Astrocyte (in vitro differentiated cells and primary cell): ENCODE results near the gene WDR64. TPM values are rescaled to one million over a fixed set of nuclear protein-coding genes. Genes with fewer than 3 reads are reported as not detected.
"Not testable (repeated sequence)": the region's sequence is repeated elsewhere in the genome, so short reads cannot be mapped to it uniquely, and the experiment has no call there.

Source experiments
- DNase-seq: peaks from one replicate; pipeline ENCODE4 v3.0.0-alpha.2; 2010; ENCODE audit warnings: low read depth
- FAIRE-seq: peaks from 2 replicates; lab custom pipeline; 2011; peaks lifted over from hg19 to GRCh38; lab: Jason Lieb, UNC
- H2AFZ ChIP-seq: 2 replicates; pipeline ENCODE4 v1.6.0; 2012; ENCODE audit warnings: low read depth, low read length, inconsistent platforms
- H3K27ac ChIP-seq: 2 replicates; pipeline ENCODE4 v1.5.1; 2011; ENCODE audit warnings: low read depth, low read length, inconsistent platforms
- H3K27me3 ChIP-seq: 2 replicates; pipeline ENCODE4 v1.6.0; 2011; ENCODE audit warnings: low read length, inconsistent platforms; ENCODE audit not compliant: insufficient read depth
- H3K36me3 ChIP-seq: 2 replicates; pipeline ENCODE4 v1.5.1; 2011; ENCODE audit warnings: low read length, inconsistent platforms; ENCODE audit not compliant: insufficient read depth
- H3K4me1 ChIP-seq: 2 replicates; pipeline ENCODE4 v1.5.1; 2011; ENCODE audit warnings: low read length, inconsistent platforms; ENCODE audit not compliant: insufficient read depth
- H3K4me2 ChIP-seq: 2 replicates; pipeline ENCODE4 v1.6.0; 2012; ENCODE audit warnings: low read length, inconsistent platforms
- H3K4me3 ChIP-seq: 2 replicates; pipeline ENCODE4 v1.5.1; 2011; ENCODE audit warnings: low read depth, mild to moderate bottlenecking, low read length, inconsistent platforms; ENCODE audit not compliant: insufficient read depth
- H3K79me2 ChIP-seq: 2 replicates; pipeline ENCODE4 v1.6.0; 2012; ENCODE audit warnings: mild to moderate bottlenecking, low read length, inconsistent platforms; ENCODE audit not compliant: insufficient read depth
- H3K9ac ChIP-seq: 2 replicates; pipeline ENCODE4 v1.6.0; 2012; ENCODE audit warnings: mild to moderate bottlenecking, low read length, inconsistent platforms
- H3K9me3 ChIP-seq: 2 replicates; pipeline ENCODE4 v1.5.1; 2012; ENCODE audit warnings: low read depth, mild to moderate bottlenecking, low read length, inconsistent platforms; ENCODE audit not compliant: insufficient read depth
- H4K20me1 ChIP-seq: 2 replicates; pipeline ENCODE4 v1.6.0; 2012; ENCODE audit warnings: low read length, inconsistent platforms; ENCODE audit not compliant: insufficient read depth
- H3K27ac Mint-ChIP-seq: one replicate; pipeline ENCODE4 v1.8.0; 2021; ENCODE audit warnings: mild to moderate bottlenecking, mixed read lengths; ENCODE audit not compliant: unreplicated experiment
- H3K27me3 Mint-ChIP-seq: one replicate; pipeline ENCODE4 v1.8.0; 2021; ENCODE audit warnings: low read depth, mixed read lengths; ENCODE audit not compliant: unreplicated experiment
- H3K36me3 Mint-ChIP-seq: one replicate; pipeline ENCODE4 v1.8.0; 2021; ENCODE audit warnings: low read depth, mixed read lengths; ENCODE audit not compliant: unreplicated experiment
- H3K4me1 Mint-ChIP-seq: one replicate; pipeline ENCODE4 v1.8.0; 2021; ENCODE audit warnings: low read depth, mixed read lengths; ENCODE audit not compliant: unreplicated experiment
- H3K4me3 Mint-ChIP-seq: one replicate; pipeline ENCODE4 v1.8.0; 2021; ENCODE audit warnings: mild to moderate bottlenecking, moderate library complexity, mixed read lengths; ENCODE audit not compliant: unreplicated experiment
- H3K9me3 Mint-ChIP-seq: one replicate; pipeline ENCODE4 v1.8.0; 2021; ENCODE audit warnings: mild to moderate bottlenecking, mixed read lengths; ENCODE audit not compliant: unreplicated experiment
- EZH2 ChIP-seq: IDR thresholded peaks from 2 replicates; pipeline ENCODE4 v1.6.1; 2012; ENCODE audit warnings: mild to moderate bottlenecking, low read length, inconsistent platforms; ENCODE audit not compliant: insufficient read depth
- total RNA-seq: library from RNA; stranded (reverse); gene quantifications from 2 replicates; pipeline ENCODE4 v1.2.1, GENCODE V29; 2021
- TF ChIP-seq, protein P1 (sequence below): IDR thresholded peaks from 2 replicates; pipeline ENCODE4 v1.5.1; 2011; ENCODE audit warnings: low read depth, mild to moderate bottlenecking, inconsistent platforms, low read length, moderate library complexity; ENCODE audit not compliant: insufficient read depth

Gene WDR64
- total RNA-seq, 1 donor from 2014 or later, result not detected

DNA sequence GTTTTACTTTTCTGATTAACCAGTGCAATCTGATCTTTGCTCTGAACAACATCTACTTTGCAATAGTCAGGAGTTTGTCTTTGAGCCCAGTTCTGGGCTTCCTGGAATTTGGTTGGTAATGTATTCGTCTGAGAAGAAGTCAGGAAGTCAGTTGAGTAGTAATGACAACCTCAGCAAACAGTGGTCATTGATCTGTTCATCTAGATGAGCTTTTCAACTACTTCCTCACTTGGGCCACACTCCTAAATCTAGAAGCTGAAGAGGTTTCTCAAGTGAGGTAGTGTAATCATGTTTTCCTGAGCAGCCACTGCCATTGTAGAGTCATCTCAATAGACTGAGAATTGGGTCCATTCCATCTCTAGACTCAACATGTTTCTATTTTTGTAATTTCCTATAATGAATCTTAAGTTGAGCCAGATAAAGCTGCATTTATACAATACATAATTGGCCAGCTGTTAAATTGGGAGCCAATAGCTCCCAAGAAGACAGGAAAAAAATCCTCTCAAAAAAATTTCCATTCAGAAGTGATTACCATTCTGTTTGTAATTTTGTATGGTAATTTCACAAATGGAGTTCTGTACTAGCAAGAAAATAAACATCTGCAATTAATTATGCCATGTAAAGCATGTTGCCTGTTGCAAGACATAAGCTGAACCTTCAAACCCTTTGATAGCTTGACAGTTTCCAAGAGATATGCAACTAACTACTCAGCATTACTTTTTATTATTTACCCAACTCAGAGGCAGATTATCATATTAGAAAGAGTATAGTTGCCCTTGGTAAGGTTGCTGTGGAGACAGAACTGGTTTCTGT lies 49.6 kb downstream of the WDR64 start:
- no peaks in the 10 kb centered on the region for H3K4me1 ChIP-seq
- Mint-ChIP-seq H3K9me3 (peaks cover 1% of the 10 kb centered on the region), H3K27ac (no peak overlapping the region), H3K4me1 (peaks cover 3% of the 10 kb centered on the region), H3K4me3 (no peak overlapping the region), H3K27me3 (no peaks in the 10 kb centered on the region), H3K36me3 (no peaks in the 10 kb centered on the region)
- H2AFZ ChIP-seq, result no peak overlapping the region
- TF ChIP-seq, protein P1, sequence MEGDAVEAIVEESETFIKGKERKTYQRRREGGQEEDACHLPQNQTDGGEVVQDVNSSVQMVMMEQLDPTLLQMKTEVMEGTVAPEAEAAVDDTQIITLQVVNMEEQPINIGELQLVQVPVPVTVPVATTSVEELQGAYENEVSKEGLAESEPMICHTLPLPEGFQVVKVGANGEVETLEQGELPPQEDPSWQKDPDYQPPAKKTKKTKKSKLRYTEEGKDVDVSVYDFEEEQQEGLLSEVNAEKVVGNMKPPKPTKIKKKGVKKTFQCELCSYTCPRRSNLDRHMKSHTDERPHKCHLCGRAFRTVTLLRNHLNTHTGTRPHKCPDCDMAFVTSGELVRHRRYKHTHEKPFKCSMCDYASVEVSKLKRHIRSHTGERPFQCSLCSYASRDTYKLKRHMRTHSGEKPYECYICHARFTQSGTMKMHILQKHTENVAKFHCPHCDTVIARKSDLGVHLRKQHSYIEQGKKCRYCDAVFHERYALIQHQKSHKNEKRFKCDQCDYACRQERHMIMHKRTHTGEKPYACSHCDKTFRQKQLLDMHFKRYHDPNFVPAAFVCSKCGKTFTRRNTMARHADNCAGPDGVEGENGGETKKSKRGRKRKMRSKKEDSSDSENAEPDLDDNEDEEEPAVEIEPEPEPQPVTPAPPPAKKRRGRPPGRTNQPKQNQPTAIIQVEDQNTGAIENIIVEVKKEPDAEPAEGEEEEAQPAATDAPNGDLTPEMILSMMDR, result no peak
- TF ChIP-seq EZH2, result no peak
- no peak overlapping the region for H3K9ac ChIP-seq
- no peaks in the 10 kb centered on the region for H3K36me3 ChIP-seq
- no peaks in the 10 kb centered on the region for H3K79me2 ChIP-seq
- H3K27ac ChIP-seq, result no peak overlapping the region
- no peaks in the 10 kb centered on the region for H3K27me3 ChIP-seq
- DNase-seq (no peak), FAIRE-seq (no peak)
- no peak overlapping the region for H3K4me3 ChIP-seq
- no peak overlapping the region for H3K4me2 ChIP-seq
- no peaks in the 10 kb centered on the region for H3K9me3 ChIP-seq
- H4K20me1 ChIP-seq, result no peaks in the 10 kb centered on the region

- Mint-ChIP-seq H3K27me3 (no peaks in the 10 kb centered on the region), H3K9me3 (peaks cover 1% of the 10 kb centered on the region), H3K36me3 (no peaks in the 10 kb centered on the region), H3K4me1 (peaks cover 9% of the 10 kb centered on the region), H3K27ac (no peak overlapping the region), H3K4me3 (no peak overlapping the region)
- Histone ChIP-seq H3K4me2 (no peak overlapping the region), H3K9me3 (no peaks in the 10 kb centered on the region), H3K27me3 (no peaks in the 10 kb centered on the region), H3K4me3 (no peak overlapping the region), H3K4me1 (peaks cover 4% of the 10 kb centered on the region), H2AFZ (no peak overlapping the region), H3K79me2 (no peaks in the 10 kb centered on the region), H3K27ac (no peak overlapping the region), H3K9ac (no peak overlapping the region), H4K20me1 (no peaks in the 10 kb centered on the region), H3K36me3 (no peaks in the 10 kb centered on the region)
- FAIRE-seq (no peak), DNase-seq (peak; percentile 18)
- TF ChIP-seq, protein P1, result no peak
- no peak for TF ChIP-seq EZH2
Measured at GRCh38 chr1:241702442-241703373, 50.6 kb downstream of the WDR64 start.

DNA sequence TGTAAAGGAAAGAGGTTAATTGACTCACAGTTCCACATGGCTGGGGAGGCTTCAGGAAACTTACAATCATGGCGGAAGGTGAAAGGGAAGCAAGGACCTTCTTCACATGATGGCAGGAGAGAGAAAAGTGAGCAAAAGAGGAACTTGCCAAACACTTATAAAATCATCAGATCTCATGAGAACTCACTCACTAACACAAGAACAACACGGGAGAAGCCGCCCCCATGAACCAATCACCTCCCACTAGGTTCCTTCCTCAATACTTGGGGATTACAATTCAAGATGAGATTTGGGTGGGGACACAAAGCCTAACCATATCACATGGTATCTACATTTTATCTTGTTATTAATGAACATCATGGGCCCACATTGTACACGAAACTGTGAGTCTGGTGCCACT lies 51.7 kb downstream of the WDR64 start:
- not testable (repeated sequence) for H3K4me3 ChIP-seq, H2AFZ ChIP-seq, H3K27ac Mint-ChIP-seq, H3K4me1 ChIP-seq, H3K27ac ChIP-seq, H3K27me3 ChIP-seq, FAIRE-seq, H3K36me3 Mint-ChIP-seq, H3K9ac ChIP-seq, H3K36me3 ChIP-seq, H3K9me3 Mint-ChIP-seq, H3K4me1 Mint-ChIP-seq, H3K27me3 Mint-ChIP-seq, H3K79me2 ChIP-seq, H3K4me2 ChIP-seq, H4K20me1 ChIP-seq, DNase-seq, H3K9me3 ChIP-seq, H3K4me3 Mint-ChIP-seq
